GM12874 (cell line): ENCODE results near the gene USP31.

Source experiments
- TF ChIP-seq, protein P1 (sequence below): IDR thresholded peaks from 2 replicates; pipeline ENCODE4 v1.5.1; 2011; ENCODE audit warnings: low read depth, mild to moderate bottlenecking, control low read depth, low read length, moderate library complexity; ENCODE audit not compliant: insufficient read depth

The USP31 gene

DNA sequence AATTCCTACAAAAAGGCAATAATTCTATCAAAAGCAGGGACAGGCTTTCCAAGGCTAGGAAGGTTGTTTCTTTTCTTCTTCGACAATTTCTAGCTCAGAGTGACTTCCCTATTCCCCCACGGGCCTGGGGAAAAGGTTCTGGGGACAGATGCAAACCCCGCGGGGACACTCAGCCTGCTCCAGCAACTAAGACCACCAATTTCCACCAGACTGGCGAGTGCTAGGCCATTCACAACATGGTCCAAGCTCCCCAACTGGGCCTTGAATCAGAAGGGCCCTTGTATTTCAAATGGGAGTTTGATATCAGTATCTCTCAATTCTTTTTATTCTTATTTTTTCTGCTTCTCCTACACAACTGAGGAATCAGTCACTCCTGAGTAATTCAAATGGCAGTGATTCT is 86.7 kb downstream of the USP31 start:
- TF ChIP-seq, protein P1, sequence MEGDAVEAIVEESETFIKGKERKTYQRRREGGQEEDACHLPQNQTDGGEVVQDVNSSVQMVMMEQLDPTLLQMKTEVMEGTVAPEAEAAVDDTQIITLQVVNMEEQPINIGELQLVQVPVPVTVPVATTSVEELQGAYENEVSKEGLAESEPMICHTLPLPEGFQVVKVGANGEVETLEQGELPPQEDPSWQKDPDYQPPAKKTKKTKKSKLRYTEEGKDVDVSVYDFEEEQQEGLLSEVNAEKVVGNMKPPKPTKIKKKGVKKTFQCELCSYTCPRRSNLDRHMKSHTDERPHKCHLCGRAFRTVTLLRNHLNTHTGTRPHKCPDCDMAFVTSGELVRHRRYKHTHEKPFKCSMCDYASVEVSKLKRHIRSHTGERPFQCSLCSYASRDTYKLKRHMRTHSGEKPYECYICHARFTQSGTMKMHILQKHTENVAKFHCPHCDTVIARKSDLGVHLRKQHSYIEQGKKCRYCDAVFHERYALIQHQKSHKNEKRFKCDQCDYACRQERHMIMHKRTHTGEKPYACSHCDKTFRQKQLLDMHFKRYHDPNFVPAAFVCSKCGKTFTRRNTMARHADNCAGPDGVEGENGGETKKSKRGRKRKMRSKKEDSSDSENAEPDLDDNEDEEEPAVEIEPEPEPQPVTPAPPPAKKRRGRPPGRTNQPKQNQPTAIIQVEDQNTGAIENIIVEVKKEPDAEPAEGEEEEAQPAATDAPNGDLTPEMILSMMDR = no peak

DNA sequence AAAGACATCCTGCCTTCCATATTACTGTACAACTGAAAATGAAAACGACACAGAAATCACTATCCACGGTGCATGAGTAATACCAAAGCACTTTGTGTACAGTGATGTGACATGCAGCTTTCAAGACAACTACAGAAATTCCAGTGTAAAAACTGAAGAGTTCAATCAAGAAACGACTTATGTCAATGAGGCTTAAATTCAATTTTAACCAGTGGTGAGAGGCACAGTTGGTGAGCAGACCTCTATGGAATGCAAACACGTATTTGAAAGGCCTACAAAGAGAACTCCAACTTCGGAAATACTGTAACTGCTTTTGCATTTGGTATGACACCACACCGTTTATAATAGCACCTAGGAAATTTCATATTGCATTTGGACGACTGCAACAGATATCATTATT is 87.6 kb downstream of the USP31 start:
- TF ChIP-seq, protein P1 = no peak

DNA sequence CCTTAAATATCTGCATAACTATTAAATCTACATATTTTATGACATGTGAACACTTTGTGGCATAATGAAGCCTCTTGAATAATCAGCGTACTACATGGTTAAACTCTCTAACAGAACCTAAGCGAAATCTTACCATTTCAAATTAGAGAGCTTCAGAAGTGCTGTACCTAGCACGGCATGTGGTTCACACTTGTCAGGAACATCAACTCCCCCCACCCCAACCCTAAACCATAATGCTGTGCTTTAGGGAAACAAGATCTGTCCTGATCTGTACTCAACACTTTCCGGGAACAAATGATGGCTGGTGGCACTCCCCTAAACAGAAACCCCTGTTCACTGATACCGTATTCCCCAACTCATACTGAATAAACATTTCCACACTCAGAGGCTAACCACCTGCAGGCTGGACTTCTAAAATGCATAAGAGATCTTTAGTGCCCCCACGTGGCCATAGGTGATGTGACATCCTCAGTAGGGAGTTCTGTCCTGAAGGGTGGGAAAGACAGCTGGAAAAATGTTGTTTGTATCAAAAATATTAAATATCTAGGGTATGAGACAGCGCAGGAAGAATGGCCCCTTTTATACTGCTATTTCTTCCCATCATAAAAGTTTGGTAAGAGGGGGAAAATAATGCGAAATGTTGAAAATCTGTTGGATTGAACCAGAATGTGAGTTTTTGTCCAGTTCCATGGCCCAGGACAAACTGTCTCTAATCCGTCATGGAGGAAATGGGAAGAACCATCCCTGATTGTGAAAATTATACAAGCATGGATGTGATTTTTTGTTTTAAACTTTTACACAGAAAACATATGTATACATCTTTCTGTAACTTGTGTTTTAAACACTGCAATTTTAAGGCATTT is 88.6 kb downstream of the USP31 start:
- TF ChIP-seq, protein P1 = peak; percentile 70

DNA sequence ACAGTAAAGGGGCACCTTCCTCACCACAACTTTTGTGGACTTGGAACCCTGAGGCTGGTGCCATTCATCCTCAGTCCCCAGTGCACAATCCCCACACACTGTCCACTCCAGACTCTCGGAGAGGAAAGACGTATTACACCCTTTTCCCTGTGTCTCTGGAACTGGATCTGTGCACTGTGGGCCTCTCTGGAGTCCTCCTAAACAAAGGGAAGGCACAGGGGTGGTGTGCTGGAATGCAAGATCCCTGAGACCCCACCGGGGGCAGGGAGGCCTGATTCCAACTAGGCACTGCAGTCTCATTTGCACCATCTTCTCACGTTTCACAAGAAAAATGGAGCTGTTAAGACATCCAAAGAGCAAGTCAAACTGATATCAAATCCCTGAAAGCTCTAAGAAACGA is 89.8 kb downstream of the USP31 start:
- TF ChIP-seq, protein P1 = no peak

DNA sequence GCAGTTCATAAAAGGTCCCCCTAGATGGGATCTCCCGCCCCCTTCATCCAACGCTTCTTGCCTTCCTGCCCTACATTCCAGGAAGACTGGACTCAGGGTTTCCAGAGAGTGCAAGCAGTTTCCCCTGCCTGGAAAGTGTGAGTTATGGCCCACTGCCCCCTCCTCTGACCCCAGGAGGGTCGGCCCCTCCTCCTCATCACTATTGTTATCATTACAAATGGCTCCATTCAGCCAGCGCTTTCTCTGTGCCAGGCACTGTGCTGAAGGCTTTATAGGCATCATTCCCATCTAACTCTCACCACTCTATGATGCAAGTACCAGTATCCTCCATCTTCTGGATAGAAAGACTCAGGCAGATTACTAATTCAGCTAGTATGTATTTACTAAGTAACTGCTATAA is 90.7 kb downstream of the USP31 start:
- TF ChIP-seq, protein P1 = no peak

DNA sequence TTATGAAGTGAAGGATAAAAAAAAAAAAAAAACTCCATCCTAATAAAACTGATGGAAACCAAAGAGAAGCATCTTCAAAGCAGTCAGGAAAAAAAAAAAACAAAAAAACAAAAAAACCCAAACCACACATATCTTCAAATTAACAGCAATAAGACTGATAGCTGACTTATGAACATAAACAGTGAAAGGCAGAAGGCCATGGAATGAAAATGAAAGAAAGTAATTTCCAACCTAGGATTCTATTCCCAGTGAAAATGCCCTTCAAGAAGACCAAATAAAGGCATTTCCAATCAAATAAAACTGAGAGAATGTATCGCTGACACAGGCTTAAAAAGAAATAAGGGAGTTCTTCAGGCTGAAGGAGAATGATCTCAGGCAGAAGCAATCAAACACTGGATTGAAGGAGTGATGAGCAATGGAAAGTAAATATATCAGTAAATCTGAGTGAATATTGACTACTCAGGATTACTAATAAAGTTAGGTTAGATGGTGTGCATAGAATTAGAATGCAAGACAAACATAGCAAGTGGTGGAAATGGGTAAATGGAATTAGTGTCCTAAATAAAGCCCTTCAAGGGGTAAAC is 92.1 kb downstream of the USP31 start:
- TF ChIP-seq, protein P1 = no peak

DNA sequence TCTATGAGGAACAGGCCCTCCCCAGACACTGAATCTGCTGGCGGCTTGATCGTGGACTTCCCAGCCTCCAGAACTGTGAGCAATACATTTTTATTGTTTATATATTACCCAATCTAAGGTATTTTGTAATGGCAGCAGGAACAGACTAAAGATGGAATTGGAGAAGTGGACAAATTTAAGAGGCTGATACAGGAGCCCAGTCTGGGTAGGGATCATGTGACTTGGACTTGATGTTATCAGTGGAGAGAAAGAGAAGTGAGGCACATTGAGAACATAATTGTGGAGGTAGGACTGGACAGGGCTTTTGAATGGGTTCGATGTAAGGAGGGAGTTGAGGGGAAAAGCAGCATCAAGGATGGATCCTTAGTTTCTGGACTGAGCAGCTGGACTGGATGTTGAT is 93.8 kb downstream of the USP31 start:
- TF ChIP-seq, protein P1 = no peak
